Neural cell (in vitro differentiated cells): ENCODE measurements around the gene ARL15. TPM values are rescaled to one million over a fixed set of nuclear protein-coding genes. Genes with fewer than 3 reads are reported as not detected.

Experiments
- H2AFZ ChIP-seq: fragments of 200-600, 300-800 bp; sonication (generic), shearing (Covaris generic); 2 replicates; pipeline ENCODE4 v1.6.0; 2014; ENCODE audit warnings: low read depth, mild to moderate bottlenecking, antibody characterized with exemption, low read length, moderate library complexity
- H3F3A ChIP-seq: fragments of 200-600 bp; shearing (Covaris generic); 2 replicates; pipeline ENCODE4 v1.6.1; 2016; ENCODE audit warnings: mild to moderate bottlenecking, moderate library complexity, mixed read lengths, antibody characterized with exemption, low read length; ENCODE audit not compliant: insufficient read depth, poor library complexity, severe bottlenecking
- H3K27ac ChIP-seq: fragments of 200-600, 300-800 bp; sonication (generic), shearing (Covaris generic); 2 replicates; pipeline ENCODE4 v1.5.1; 2014; ENCODE audit warnings: mild to moderate bottlenecking, low read length, moderate library complexity
- H3K27me3 ChIP-seq: fragments of 300-800, 200-600 bp; sonication (generic), shearing (Covaris generic); 2 replicates; pipeline ENCODE4 v1.6.0; 2014; ENCODE audit warnings: mild to moderate bottlenecking, low read depth, low read length, moderate library complexity; ENCODE audit not compliant: insufficient read depth
- H3K36me3 ChIP-seq: fragments of 300-800, 200-600 bp; sonication (generic), shearing (Covaris generic); 2 replicates; pipeline ENCODE4 v1.5.1; 2014; ENCODE audit warnings: mild to moderate bottlenecking, antibody characterized with exemption, low read length, moderate library complexity; ENCODE audit not compliant: insufficient read depth
- H3K4me2 ChIP-seq: fragments of 300-800, 200-600 bp; sonication (generic), shearing (Covaris generic); 2 replicates; pipeline ENCODE4 v1.6.0; 2014; ENCODE audit warnings: mild to moderate bottlenecking, low read length
- H3K4me3 ChIP-seq: fragments of 300-800, 200-600 bp; sonication (generic), shearing (Covaris generic); 2 replicates; pipeline ENCODE4 v1.5.1; 2014; ENCODE audit warnings: mild to moderate bottlenecking, low read length, moderate library complexity
- H3K79me2 ChIP-seq: fragments of 200-600 bp; shearing (Covaris generic); replicated peaks from 2 replicates; pipeline ENCODE4 v1.6.0; 2014; ENCODE audit warnings: mild to moderate bottlenecking, low read length, moderate library complexity; ENCODE audit not compliant: insufficient read depth
- H3K9ac ChIP-seq: fragments of 300-800, 200-600 bp; sonication (generic), shearing (Covaris generic); 2 replicates; pipeline ENCODE4 v1.6.1; 2016; ENCODE audit warnings: mild to moderate bottlenecking, low read length, mixed read lengths
- H3K9me2 ChIP-seq: fragments of 200-600 bp; shearing (Covaris generic); 2 replicates; pipeline ENCODE4 v1.6.1; 2016; ENCODE audit warnings: mild to moderate bottlenecking, low read length, mixed read lengths; ENCODE audit not compliant: insufficient read depth
- H3K9me3 ChIP-seq: fragments of 200-600, 300-800 bp; sonication (generic), shearing (Covaris generic); 2 replicates; pipeline ENCODE4 v1.6.1; 2016; ENCODE audit warnings: mild to moderate bottlenecking, mixed run types, low read length, moderate library complexity, mixed read lengths
- H4K20me1 ChIP-seq: fragments of 200-600 bp; shearing (Covaris generic); 2 replicates; pipeline ENCODE4 v1.6.1; 2016; ENCODE audit warnings: mild to moderate bottlenecking, mixed run types; ENCODE audit not compliant: insufficient read depth
- EP300 ChIP-seq: fragments of 450-650 bp; conservative IDR thresholded peaks from 2 replicates; pipeline ENCODE4 v1.6.1; 2014; ENCODE audit warnings: antibody characterized with exemption, mild to moderate bottlenecking, moderate library complexity; ENCODE audit not compliant: poor library complexity, severe bottlenecking
- EZH2 ChIP-seq: fragments of 200-600, 300-800 bp; shearing (Covaris generic), sonication (generic); IDR thresholded peaks from 2 replicates; pipeline ENCODE4 v1.6.1; 2014; ENCODE audit warnings: antibody characterized with exemption, low read length, borderline replicate concordance, mild to moderate bottlenecking; ENCODE audit not compliant: insufficient read depth, poor library complexity, severe bottlenecking
- MXI1 ChIP-seq: fragments of 450-650 bp; conservative IDR thresholded peaks from 2 replicates; pipeline ENCODE4 v1.6.1; 2014; ENCODE audit warnings: antibody characterized with exemption, mild to moderate bottlenecking; ENCODE audit not compliant: poor library complexity, severe bottlenecking
- POLR2AphosphoS5 ChIP-seq: IDR thresholded peaks from 2 replicates; pipeline ENCODE4 v1.6.1; 2012
- RAD21 ChIP-seq: fragments of 450-650 bp; conservative IDR thresholded peaks from 2 replicates; pipeline ENCODE4 v1.6.1; 2014; ENCODE audit warnings: antibody characterized with exemption, mild to moderate bottlenecking, moderate library complexity
- SMC3 ChIP-seq: fragments of 450-650 bp; conservative IDR thresholded peaks from 2 replicates; pipeline ENCODE4 v1.6.1; 2014; ENCODE audit warnings: antibody characterized with exemption, mild to moderate bottlenecking, moderate library complexity; ENCODE audit not compliant: poor library complexity
- TAF1 ChIP-seq: IDR thresholded peaks from 2 replicates; pipeline ENCODE4 v1.6.1; 2012; ENCODE audit warnings: low read depth
- polyA plus RNA-seq: library from polyadenylated mRNA; depleted of rRNA; stranded (reverse); fragments of >200 nt; gene quantifications from 2 replicates; pipeline ENCODE4 v1.2.3, GENCODE V29; 2014
- TF ChIP-seq, protein P1 (sequence below): IDR thresholded peaks from 2 replicates; pipeline ENCODE4 v1.6.1; 2012; ENCODE audit warnings: borderline replicate concordance
- TF ChIP-seq, protein P2 (sequence below): fragments of 450-650 bp; IDR thresholded peaks from 2 replicates; pipeline ENCODE4 v1.5.1; 2014; ENCODE audit warnings: antibody characterized with exemption, mild to moderate bottlenecking, moderate library complexity; ENCODE audit not compliant: poor library complexity, severe bottlenecking

ARL15 gene
- polyA plus RNA-seq, 1 donor from 2014 or later: 51.9 TPM

DNA sequence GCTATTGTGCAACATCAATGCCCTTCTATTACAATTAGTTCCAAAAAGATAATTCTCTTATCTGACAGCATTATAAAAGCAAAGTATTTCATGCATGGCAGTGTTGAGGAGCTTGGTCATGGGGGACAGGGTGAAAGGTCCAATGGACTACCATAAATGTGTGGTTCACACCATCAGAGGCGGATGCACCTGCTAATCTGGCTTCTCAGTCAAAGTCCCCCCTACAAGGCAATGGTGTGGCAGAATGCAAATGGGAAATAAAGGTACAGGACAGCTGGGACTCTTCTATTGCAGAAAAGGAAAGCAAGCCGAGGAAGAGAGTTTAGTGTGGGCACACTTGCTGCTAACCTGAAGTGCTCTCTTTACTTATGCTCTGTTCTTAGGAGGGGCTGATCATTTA lies 380.8 kb downstream of the ARL15 start:
- Histone ChIP-seq H4K20me1 (no peaks in the 10 kb centered on the region), H3K9me3 (no peaks in the 10 kb centered on the region), H3K4me2 (no peak overlapping the region), H3K9ac (no peak overlapping the region), H3K36me3 (no peaks in the 10 kb centered on the region), H3K27me3 (no peaks in the 10 kb centered on the region), H3K79me2 (no peaks in the 10 kb centered on the region), H3K27ac (no peak overlapping the region), H3K4me3 (no peak overlapping the region), H3F3A (no peaks in the 10 kb centered on the region), H3K9me2 (no peaks in the 10 kb centered on the region), H2AFZ (no peak overlapping the region)
- TF ChIP-seq MXI1: no peak
- no peak for TF ChIP-seq TAF1
- no peak for TF ChIP-seq EP300
- no peak for TF ChIP-seq RAD21
- no peak for TF ChIP-seq EZH2
- TF ChIP-seq, protein P1, sequence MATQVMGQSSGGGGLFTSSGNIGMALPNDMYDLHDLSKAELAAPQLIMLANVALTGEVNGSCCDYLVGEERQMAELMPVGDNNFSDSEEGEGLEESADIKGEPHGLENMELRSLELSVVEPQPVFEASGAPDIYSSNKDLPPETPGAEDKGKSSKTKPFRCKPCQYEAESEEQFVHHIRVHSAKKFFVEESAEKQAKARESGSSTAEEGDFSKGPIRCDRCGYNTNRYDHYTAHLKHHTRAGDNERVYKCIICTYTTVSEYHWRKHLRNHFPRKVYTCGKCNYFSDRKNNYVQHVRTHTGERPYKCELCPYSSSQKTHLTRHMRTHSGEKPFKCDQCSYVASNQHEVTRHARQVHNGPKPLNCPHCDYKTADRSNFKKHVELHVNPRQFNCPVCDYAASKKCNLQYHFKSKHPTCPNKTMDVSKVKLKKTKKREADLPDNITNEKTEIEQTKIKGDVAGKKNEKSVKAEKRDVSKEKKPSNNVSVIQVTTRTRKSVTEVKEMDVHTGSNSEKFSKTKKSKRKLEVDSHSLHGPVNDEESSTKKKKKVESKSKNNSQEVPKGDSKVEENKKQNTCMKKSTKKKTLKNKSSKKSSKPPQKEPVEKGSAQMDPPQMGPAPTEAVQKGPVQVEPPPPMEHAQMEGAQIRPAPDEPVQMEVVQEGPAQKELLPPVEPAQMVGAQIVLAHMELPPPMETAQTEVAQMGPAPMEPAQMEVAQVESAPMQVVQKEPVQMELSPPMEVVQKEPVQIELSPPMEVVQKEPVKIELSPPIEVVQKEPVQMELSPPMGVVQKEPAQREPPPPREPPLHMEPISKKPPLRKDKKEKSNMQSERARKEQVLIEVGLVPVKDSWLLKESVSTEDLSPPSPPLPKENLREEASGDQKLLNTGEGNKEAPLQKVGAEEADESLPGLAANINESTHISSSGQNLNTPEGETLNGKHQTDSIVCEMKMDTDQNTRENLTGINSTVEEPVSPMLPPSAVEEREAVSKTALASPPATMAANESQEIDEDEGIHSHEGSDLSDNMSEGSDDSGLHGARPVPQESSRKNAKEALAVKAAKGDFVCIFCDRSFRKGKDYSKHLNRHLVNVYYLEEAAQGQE: no peak
- TF ChIP-seq POLR2AphosphoS5: no peak
- TF ChIP-seq, protein P2, sequence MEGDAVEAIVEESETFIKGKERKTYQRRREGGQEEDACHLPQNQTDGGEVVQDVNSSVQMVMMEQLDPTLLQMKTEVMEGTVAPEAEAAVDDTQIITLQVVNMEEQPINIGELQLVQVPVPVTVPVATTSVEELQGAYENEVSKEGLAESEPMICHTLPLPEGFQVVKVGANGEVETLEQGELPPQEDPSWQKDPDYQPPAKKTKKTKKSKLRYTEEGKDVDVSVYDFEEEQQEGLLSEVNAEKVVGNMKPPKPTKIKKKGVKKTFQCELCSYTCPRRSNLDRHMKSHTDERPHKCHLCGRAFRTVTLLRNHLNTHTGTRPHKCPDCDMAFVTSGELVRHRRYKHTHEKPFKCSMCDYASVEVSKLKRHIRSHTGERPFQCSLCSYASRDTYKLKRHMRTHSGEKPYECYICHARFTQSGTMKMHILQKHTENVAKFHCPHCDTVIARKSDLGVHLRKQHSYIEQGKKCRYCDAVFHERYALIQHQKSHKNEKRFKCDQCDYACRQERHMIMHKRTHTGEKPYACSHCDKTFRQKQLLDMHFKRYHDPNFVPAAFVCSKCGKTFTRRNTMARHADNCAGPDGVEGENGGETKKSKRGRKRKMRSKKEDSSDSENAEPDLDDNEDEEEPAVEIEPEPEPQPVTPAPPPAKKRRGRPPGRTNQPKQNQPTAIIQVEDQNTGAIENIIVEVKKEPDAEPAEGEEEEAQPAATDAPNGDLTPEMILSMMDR: no peak

DNA sequence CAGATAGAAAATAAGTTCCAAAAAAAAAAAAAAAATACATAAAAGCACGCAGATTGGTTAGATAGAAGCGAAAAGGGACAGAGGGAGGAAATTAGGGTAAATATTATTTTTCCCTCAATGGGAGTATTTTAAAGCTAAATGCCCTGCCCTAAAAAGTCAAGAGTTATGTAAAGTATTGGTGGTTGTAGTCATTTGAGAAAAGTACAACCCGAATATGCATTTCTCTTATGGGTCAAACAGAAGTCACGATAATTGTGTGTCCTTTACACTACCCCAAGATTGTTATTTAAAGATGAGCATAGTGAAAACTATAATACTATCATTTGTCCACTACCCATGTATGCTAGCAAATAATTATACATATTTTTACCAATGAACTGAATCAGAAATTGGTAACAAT lies 381.2 kb downstream of the ARL15 start:
- Histone ChIP-seq H3K9me3 (no peaks in the 10 kb centered on the region), H4K20me1 (no peaks in the 10 kb centered on the region), H3K27ac (no peak overlapping the region), H3F3A (no peaks in the 10 kb centered on the region), H3K9me2 (no peaks in the 10 kb centered on the region), H3K79me2 (no peaks in the 10 kb centered on the region), H3K4me3 (no peak overlapping the region), H3K9ac (no peak overlapping the region), H3K4me2 (no peak overlapping the region), H3K27me3 (no peaks in the 10 kb centered on the region), H2AFZ (no peak overlapping the region), H3K36me3 (no peaks in the 10 kb centered on the region)
- TF ChIP-seq EP300: no peak
- TF ChIP-seq SMC3: no peak
- no peak for TF ChIP-seq EZH2
- TF ChIP-seq TAF1: no peak
- TF ChIP-seq, protein P2: no peak
- TF ChIP-seq POLR2AphosphoS5: no peak
- TF ChIP-seq, protein P1: no peak
- TF ChIP-seq MXI1: no peak
- TF ChIP-seq RAD21: no peak
